ENCODE results near the gene RSRC1.

DNA sequence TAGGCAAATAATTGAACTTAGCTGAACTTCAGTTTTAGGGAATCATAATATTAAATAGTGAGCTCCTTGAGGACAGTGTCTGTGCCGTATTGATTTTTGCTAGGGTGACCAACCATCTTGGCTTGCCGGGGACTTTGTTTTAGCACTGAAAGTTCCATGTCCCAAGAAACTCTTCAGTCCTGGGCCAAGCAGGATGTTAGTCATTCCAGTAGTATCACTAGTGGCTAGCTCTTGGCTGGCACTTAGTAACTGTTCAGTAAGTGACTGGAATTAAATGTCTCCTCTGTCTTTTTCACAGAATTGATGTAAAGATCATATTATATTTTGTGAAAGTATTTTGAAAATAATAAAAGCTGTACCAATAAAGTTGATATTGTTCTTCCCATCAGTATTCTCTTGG is 42.3 kb downstream of the RSRC1 start:
- TF ChIP-seq POLR2A (IDR thresholded peaks at IDR 0.05) (no peak), CTCF (IDR thresholded peaks at IDR 0.05 in 4 of 5, conservative IDR thresholded peaks at IDR 0.05 in 1 of 5) (no peak)

Data from gastrocnemius medialis (tissue), 4 donors.